ENCODE data around the gene PCDHGA1.

DNA sequence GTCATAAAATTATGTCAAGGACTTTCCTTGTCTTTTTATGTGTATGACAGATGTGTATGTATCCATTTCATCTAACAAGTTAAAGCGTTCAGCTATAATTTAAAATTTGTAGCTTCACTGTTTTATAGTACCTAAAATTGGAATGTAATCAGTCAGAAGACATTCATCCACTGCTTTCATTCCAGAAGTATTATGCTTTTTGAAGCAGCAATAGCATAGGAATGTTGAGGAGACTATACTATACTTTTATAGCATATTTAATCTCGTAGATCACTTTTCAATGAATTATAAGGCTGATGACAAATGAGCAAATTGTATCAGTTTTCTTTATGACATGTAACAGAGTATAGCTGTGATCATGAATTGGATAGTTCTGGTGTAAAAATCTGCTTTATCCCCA lies 106.9 kb downstream of the PCDHGA1 start:
- TF ChIP-seq, protein P1, sequence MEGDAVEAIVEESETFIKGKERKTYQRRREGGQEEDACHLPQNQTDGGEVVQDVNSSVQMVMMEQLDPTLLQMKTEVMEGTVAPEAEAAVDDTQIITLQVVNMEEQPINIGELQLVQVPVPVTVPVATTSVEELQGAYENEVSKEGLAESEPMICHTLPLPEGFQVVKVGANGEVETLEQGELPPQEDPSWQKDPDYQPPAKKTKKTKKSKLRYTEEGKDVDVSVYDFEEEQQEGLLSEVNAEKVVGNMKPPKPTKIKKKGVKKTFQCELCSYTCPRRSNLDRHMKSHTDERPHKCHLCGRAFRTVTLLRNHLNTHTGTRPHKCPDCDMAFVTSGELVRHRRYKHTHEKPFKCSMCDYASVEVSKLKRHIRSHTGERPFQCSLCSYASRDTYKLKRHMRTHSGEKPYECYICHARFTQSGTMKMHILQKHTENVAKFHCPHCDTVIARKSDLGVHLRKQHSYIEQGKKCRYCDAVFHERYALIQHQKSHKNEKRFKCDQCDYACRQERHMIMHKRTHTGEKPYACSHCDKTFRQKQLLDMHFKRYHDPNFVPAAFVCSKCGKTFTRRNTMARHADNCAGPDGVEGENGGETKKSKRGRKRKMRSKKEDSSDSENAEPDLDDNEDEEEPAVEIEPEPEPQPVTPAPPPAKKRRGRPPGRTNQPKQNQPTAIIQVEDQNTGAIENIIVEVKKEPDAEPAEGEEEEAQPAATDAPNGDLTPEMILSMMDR (IDR thresholded peaks at IDR 0.05), result no peak
- no peak for TF ChIP-seq ZFX (IDR thresholded peaks at IDR 0.05; ENCODE audit: borderline replicate concordance)

Measured in 22Rv1 (cell line).